Prostate gland (tissue), 2 donors: ENCODE measurements around the gene IL17RE. TPM values are rescaled to one million over a fixed set of nuclear protein-coding genes. Genes with fewer than 3 reads are reported as not detected.
"Not testable (repeated sequence)": the region's sequence is repeated elsewhere in the genome, so short reads cannot be mapped to it uniquely, and the experiment has no call there.

ENCODE experiments used
- DNase-seq: peaks from one replicate; pipeline ENCODE4 v3.0.0-alpha.2; 2019; ENCODE audit warnings: low spot score
- H3K27ac ChIP-seq, 2 donors: fragments of 200-600 bp; sonication (generic); 2 replicates each; pipeline ENCODE4 v1.5.1; 2017 to 2019
- H3K27me3 ChIP-seq: fragments of 200-600 bp; sonication (generic); replicated peaks from 2 replicates; pipeline ENCODE4 v1.5.1; 2019; ENCODE audit not compliant: insufficient read depth
- H3K36me3 ChIP-seq, 2 donors: fragments of 200-600 bp; sonication (generic); 1 replicate in 1 of 2; 2 replicates in 1 of 2; pipeline versions ENCODE4 v1.5.1 to v1.8.1; 2017 to 2019
- H3K4me1 ChIP-seq: fragments of 200-600 bp; sonication (generic); replicated peaks from 2 replicates; pipeline ENCODE4 v1.5.1; 2019
- H3K4me3 ChIP-seq, 2 donors: fragments of 200-600 bp; sonication (generic); 2 replicates each; pipeline ENCODE4 v1.5.1; 2017 to 2019
- H3K9me3 ChIP-seq: fragments of 200-600 bp; sonication (generic); 2 replicates; pipeline ENCODE4 v1.5.1; 2017
- POLR2A ChIP-seq: fragments of 450-650 bp; IDR thresholded peaks from one replicate; pipeline ENCODE4 v1.6.1; 2016; ENCODE audit warnings: antibody characterized with exemption, mild to moderate bottlenecking
- POLR2AphosphoS5 ChIP-seq: sonication (generic); formaldehyde crosslinking; IDR thresholded peaks from one replicate; pipeline ENCODE4 v1.6.1; 2017; ENCODE audit warnings: antibody characterized with exemption
- WGBS: methylation state at CpG from one replicate; pipeline ENCODE4 v1.1.5; 2018; 5-methylcytosine and 5-hydroxymethylcytosine counted together
- intact Hi-C: fragments of 100-400 bp; cut with DNase I; formaldehyde crosslinking; loops from one replicate; pipeline ENCODE4 v1.14.2; 2022
- total RNA-seq, 2 donors: library from RNA; depleted of rRNA; stranded (reverse); fragments of >200 nt; gene quantifications; one replicate each; pipeline ENCODE4 v1.1.0, GENCODE V29; 2016
- TF ChIP-seq, protein P1 (sequence below), 4 experiments: fragments of 200-600 bp in 2 of 4; fragments of 450-650 bp in 2 of 4; sonication (generic) in 2 of 4; IDR thresholded peaks; 1 replicate in 3 of 4; 2 replicates in 1 of 4; pipeline ENCODE4 v1.5.1; 2016 to 2019; ENCODE audit warnings: antibody characterized with exemption in 4 of 4, mild to moderate bottlenecking in 2 of 4, moderate library complexity in 2 of 4

Gene IL17RE
- total RNA-seq, 2 donors from 2014 or later, result 10.1 to 28.2 TPM

DNA sequence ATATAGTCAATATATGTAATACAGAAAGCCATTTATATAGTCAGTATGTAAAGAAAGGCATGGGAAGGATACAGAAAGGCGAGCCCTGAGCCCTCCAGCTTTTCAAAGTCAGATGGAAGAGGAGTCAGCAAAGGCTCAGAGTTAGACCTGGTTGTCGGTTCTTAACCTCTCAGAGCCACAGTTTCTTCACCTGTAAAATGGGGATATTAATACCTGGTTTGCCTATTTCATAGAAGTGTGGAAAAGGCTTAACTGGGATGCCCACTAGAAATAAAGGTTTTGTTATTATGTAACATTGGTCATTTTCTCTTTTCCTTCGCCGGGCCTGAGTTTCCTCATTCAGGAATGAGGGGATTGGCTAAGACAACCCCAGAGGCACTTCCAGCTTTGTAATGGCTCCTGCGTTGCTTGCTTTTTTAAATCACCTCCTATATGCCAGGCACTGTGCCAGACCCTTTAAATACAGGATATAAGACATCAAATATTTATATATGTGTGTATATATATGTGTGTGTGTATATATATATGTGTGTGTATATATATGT is 33.4 kb downstream of the IL17RE start:
- no peak overlapping the region for H3K27ac ChIP-seq
- peaks cover 7% of the 10 kb centered on the region for H3K4me1 ChIP-seq
- intact Hi-C loops, result no loop called here
- no peak for TF ChIP-seq POLR2AphosphoS5
- TF ChIP-seq, protein P1, sequence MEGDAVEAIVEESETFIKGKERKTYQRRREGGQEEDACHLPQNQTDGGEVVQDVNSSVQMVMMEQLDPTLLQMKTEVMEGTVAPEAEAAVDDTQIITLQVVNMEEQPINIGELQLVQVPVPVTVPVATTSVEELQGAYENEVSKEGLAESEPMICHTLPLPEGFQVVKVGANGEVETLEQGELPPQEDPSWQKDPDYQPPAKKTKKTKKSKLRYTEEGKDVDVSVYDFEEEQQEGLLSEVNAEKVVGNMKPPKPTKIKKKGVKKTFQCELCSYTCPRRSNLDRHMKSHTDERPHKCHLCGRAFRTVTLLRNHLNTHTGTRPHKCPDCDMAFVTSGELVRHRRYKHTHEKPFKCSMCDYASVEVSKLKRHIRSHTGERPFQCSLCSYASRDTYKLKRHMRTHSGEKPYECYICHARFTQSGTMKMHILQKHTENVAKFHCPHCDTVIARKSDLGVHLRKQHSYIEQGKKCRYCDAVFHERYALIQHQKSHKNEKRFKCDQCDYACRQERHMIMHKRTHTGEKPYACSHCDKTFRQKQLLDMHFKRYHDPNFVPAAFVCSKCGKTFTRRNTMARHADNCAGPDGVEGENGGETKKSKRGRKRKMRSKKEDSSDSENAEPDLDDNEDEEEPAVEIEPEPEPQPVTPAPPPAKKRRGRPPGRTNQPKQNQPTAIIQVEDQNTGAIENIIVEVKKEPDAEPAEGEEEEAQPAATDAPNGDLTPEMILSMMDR (IDR thresholded peaks at IDR 0.05), result no peak
- no peak for TF ChIP-seq POLR2A
- 91% methylated on average over 5 of the region's 5 CpGs for WGBS
- no peak overlapping the region for H3K4me3 ChIP-seq
- no peaks in the 10 kb centered on the region for H3K27me3 ChIP-seq
- no peaks in the 10 kb centered on the region for H3K36me3 ChIP-seq
- DNase-seq, result no peak
- H3K9me3 ChIP-seq, result no peaks in the 10 kb centered on the region

DNA sequence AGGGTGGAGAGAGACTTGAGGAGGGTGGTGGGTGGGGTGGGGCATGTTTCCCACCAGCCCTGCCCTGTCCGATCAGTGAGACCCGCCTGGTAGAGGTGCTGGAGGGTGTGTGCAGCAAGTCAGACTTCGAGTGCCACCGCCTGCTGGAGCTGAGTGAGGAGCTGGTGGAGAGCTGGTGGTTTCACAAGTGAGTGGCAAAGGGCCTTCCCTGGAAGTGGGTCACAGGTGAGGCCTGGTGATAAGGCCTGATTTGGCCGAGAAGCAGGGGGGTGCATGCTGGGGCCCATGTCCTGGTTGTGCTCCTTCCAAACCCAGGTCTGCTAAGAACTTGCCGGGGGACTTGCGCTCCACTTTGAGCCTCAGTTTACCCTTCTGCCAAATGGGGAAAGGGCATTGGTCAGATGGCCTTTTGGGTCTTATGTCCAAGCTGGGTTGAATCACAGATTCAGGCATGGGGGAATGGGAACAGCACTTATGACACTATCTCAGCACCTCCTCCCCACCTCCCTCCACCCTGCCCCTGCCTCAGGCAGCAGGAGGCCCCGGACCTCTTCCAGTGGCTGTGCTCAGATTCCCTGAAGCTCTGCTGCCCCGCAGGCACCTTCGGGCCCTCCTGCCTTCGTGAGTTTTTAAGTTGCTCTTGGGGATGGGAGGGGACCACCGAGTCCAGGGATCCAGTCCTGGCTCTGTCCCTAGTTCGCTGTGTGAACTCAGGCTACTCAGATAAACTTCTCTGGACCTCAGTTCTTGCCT is 35.0 kb downstream of the IL17RE start:
- no peak for DNase-seq
- intact Hi-C loops, result no loop called here
- Histone ChIP-seq H3K9me3 (no peaks in the 10 kb centered on the region), H3K4me3 (no peak overlapping the region), H3K27me3 (no peaks in the 10 kb centered on the region), H3K36me3 (no peaks in the 10 kb centered on the region), H3K27ac (no peak overlapping the region), H3K4me1 (peaks cover 4% of the 10 kb centered on the region)
- TF ChIP-seq POLR2AphosphoS5, result no peak
- TF ChIP-seq, protein P1 (IDR thresholded peaks at IDR 0.05), result no peak
- WGBS, result 95% methylated on average over 13 of the region's 13 CpGs

DNA sequence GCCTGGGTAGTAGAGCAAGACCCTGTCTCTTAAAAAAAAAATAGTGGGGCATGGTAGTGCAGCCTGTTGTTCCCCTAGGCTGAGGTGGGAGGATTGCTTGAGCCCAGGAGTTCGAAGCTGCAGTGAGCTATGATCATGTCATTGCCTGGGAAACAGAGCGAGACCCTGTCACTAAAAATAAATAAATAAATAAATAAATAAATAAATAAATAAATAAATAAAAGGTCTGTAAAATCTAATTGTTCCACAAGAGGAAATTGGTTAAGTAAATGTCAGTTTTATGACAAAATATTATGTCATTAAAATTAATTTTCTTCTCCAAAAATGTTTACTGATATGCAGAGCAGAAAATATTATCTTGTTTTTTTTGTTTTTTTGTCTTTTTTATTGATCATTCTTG is 36.3 kb downstream of the IL17RE start:
- Histone ChIP-seq H3K27ac (no peak overlapping the region), H3K27me3 (no peaks in the 10 kb centered on the region), H3K9me3 (no peaks in the 10 kb centered on the region), H3K4me3 (no peak overlapping the region), H3K4me1 (no peaks in the 10 kb centered on the region), H3K36me3 (no peaks in the 10 kb centered on the region)
- 92% methylated on average over 2 of the region's 2 CpGs for WGBS
- DNase-seq, result no peak
- TF ChIP-seq POLR2AphosphoS5, result no peak
- TF ChIP-seq, protein P1 (IDR thresholded peaks at IDR 0.05), result no peak
- TF ChIP-seq POLR2A, result no peak
- intact Hi-C loops, result no loop called here

DNA sequence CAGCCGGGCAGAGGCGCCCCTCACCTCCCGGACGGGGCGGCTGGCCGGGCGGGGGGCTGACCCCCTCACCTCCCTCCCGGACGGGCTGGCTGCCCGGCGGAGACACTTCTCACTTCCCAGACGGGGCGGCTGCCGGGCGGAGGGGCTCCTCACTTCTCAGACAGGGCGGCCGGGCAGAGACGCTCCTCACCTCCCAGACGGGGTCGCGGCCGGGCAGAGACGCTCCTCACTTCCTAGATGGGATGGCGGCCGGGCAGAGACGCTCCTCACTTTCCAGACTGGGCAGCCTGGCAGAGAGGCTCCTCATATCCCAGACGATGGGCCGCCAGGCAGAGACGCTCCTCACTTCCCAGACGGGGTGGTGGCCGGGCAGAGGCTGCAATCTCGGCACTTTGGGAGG is 37.3 kb downstream of the IL17RE start:
- intact Hi-C loops, result loop anchor here (10.0 kb wide), 2 partner anchors 175 to 285 kb away; partner anchors contain the start of gene BRK1

DNA sequence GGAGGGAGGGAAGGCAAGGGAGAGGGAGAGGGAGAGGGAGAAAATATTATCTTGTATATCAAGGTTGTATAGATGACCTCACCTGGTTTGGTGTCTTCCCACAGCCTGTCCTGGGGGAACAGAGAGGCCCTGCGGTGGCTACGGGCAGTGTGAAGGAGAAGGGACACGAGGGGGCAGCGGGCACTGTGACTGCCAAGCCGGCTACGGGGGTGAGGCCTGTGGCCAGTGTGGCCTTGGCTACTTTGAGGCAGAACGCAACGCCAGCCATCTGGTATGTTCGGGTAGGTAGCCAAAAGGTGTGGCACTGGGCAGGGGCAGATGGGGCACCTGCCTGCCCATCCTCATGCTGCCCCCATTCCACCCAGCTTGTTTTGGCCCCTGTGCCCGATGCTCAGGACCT is 38.1 kb downstream of the IL17RE start:
- Histone ChIP-seq H3K9me3 (no peaks in the 10 kb centered on the region), H3K36me3 (no peaks in the 10 kb centered on the region), H3K4me1 (no peaks in the 10 kb centered on the region), H3K27ac (no peak overlapping the region), H3K4me3 (no peak overlapping the region), H3K27me3 (no peaks in the 10 kb centered on the region)
- intact Hi-C loops, result loop anchor here (10.0 kb wide), 2 partner anchors 174 to 284 kb away; partner anchors contain the start of gene BRK1
- WGBS, result 93% methylated on average over 10 of the region's 10 CpGs
- TF ChIP-seq POLR2AphosphoS5, result no peak
- TF ChIP-seq POLR2A, result no peak
- TF ChIP-seq, protein P1 (IDR thresholded peaks at IDR 0.05), result no peak
- no peak for DNase-seq

More for the DNA sequence above, 37.3 kb downstream of the IL17RE start:
- H3K4me1 ChIP-seq, H3K27me3 ChIP-seq, H3K27ac ChIP-seq, H3K36me3 ChIP-seq, DNase-seq, H3K9me3 ChIP-seq, H3K4me3 ChIP-seq: not testable (repeated sequence)
- WGBS, result 96% methylated on average over 22 of the region's 32 CpGs
